ENCODE measurements around the gene SDK2.

SDK2 gene

DNA sequence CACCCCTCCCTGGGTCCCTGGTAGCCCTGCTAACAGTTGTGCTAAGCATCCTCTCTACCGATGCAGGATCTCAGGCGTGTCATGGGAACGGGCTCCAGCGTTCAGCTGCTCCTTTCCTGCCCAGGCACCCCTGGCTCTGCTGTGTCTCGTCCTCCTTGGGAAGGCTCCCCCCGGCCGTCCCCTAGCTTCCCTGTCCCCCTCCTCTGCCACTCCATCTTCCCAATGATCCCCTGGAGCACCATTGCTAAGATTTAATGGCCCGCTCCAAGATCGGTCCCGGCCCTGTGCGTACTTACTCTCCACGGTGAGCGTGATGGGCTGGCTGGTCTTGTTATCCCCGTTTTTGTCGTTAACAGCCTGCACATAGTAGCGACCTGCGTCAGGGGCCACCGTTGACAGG lies 196.9 kb downstream of the SDK2 start:
- CTCF ChIA-PET: no interaction called here
- no peak for TF ChIP-seq ZNF837 (tag by site-specific recombination; IDR thresholded peaks at IDR 0.05)
- TF ChIP-seq, protein P1, sequence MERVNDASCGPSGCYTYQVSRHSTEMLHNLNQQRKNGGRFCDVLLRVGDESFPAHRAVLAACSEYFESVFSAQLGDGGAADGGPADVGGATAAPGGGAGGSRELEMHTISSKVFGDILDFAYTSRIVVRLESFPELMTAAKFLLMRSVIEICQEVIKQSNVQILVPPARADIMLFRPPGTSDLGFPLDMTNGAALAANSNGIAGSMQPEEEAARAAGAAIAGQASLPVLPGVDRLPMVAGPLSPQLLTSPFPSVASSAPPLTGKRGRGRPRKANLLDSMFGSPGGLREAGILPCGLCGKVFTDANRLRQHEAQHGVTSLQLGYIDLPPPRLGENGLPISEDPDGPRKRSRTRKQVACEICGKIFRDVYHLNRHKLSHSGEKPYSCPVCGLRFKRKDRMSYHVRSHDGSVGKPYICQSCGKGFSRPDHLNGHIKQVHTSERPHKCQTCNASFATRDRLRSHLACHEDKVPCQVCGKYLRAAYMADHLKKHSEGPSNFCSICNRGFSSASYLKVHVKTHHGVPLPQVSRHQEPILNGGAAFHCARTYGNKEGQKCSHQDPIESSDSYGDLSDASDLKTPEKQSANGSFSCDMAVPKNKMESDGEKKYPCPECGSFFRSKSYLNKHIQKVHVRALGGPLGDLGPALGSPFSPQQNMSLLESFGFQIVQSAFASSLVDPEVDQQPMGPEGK (tag by site-specific recombination; IDR thresholded peaks at IDR 0.05): no peak
- no peak for TF ChIP-seq ZNF433 (tag by site-specific recombination; IDR thresholded peaks at IDR 0.05; ENCODE audit: low read depth)
- no peak for TF ChIP-seq ZFP41 (tag by site-specific recombination; IDR thresholded peaks at IDR 0.05; ENCODE audit: borderline replicate concordance)
- no peak for TF ChIP-seq ZNF394 (tag by site-specific recombination; IDR thresholded peaks at IDR 0.05; ENCODE audit: borderline replicate concordance)
- no peak for TF ChIP-seq SALL2 (tag by site-specific recombination; IDR thresholded peaks at IDR 0.05; ENCODE audit: borderline replicate concordance)
- TF ChIP-seq, protein P2, sequence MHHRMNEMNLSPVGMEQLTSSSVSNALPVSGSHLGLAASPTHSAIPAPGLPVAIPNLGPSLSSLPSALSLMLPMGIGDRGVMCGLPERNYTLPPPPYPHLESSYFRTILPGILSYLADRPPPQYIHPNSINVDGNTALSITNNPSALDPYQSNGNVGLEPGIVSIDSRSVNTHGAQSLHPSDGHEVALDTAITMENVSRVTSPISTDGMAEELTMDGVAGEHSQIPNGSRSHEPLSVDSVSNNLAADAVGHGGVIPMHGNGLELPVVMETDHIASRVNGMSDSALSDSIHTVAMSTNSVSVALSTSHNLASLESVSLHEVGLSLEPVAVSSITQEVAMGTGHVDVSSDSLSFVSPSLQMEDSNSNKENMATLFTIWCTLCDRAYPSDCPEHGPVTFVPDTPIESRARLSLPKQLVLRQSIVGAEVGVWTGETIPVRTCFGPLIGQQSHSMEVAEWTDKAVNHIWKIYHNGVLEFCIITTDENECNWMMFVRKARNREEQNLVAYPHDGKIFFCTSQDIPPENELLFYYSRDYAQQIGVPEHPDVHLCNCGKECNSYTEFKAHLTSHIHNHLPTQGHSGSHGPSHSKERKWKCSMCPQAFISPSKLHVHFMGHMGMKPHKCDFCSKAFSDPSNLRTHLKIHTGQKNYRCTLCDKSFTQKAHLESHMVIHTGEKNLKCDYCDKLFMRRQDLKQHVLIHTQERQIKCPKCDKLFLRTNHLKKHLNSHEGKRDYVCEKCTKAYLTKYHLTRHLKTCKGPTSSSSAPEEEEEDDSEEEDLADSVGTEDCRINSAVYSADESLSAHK (tag by site-specific recombination; IDR thresholded peaks at IDR 0.05): no peak
- no peak for TF ChIP-seq ZNF146 (tag by site-specific recombination; IDR thresholded peaks at IDR 0.05)
- TF ChIP-seq TCF7L2 (IDR thresholded peaks at IDR 0.05; ENCODE audit: borderline replicate concordance, low read depth, low read length): no peak
- no peak for TF ChIP-seq ZNF423 (tag by site-specific recombination; IDR thresholded peaks at IDR 0.05)
- TF ChIP-seq ZNF843 (tag by site-specific recombination; IDR thresholded peaks at IDR 0.05): no peak
- no peak for TF ChIP-seq ZBTB21 (tag by site-specific recombination; IDR thresholded peaks at IDR 0.05)
- no peak for TF ChIP-seq ZNF391 (tag by site-specific recombination; IDR thresholded peaks at IDR 0.05; ENCODE audit: borderline replicate concordance, low read depth)
- no peak for TF ChIP-seq ZNF596 (tag by site-specific recombination; IDR thresholded peaks at IDR 0.05)
- no peak for TF ChIP-seq SCRT2 (tag by site-specific recombination; IDR thresholded peaks at IDR 0.05)
- no peak overlapping the region for H3K4me3 ChIP-seq (ENCODE audit: low read depth, low read length)
- H3K9me3 ChIP-seq (ENCODE audit: control insufficient read depth, insufficient read depth, low read depth, low read length): no peaks in the 10 kb centered on the region
- no peak overlapping the region for H3K27ac ChIP-seq (ENCODE audit: extremely low read depth, low read depth, low read length)
- no peaks in the 10 kb centered on the region for H3K4me1 ChIP-seq (ENCODE audit: control insufficient read depth, insufficient read depth, low read length)
- POLR2A ChIA-PET: no interaction called here
- no peaks in the 10 kb centered on the region for H3K36me3 ChIP-seq (ENCODE audit: control insufficient read depth in 2 of 2, insufficient read depth in 1 of 2, low read length in 2 of 2)

DNA sequence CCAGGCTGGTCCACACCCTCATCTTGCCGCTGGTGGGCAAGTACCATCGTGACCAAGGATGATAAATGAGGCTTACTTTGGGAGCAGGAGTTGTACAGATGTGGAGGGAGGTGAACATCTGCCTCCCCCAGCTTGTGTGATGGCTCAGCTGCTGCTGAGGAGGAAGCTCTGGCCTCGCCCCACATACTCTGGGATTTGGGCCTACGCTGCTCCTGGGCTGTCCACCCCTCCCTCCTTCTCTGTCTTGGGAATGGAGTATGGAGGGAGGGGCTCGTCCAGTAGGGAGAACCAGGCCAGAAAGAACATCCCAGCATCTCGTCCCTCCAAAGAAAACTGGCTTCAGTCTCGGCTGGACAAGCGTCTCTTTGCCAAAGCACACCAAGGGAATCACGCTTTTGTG lies 197.6 kb downstream of the SDK2 start:
- no peaks in the 10 kb centered on the region for H3K36me3 ChIP-seq (ENCODE audit: control insufficient read depth in 2 of 2, insufficient read depth in 1 of 2, low read length in 2 of 2)
- H3K4me1 ChIP-seq (ENCODE audit: control insufficient read depth, insufficient read depth, low read length): no peaks in the 10 kb centered on the region
- no peak overlapping the region for H3K27ac ChIP-seq (ENCODE audit: extremely low read depth, low read depth, low read length)
- CTCF ChIA-PET: no interaction called here
- POLR2A ChIA-PET: no interaction called here
- no peaks in the 10 kb centered on the region for H3K9me3 ChIP-seq (ENCODE audit: control insufficient read depth, insufficient read depth, low read depth, low read length)
- no peak overlapping the region for H3K4me3 ChIP-seq (ENCODE audit: low read depth, low read length)
- TF ChIP-seq ZNF585B (tag by site-specific recombination; IDR thresholded peaks at IDR 0.05): no peak
- TF ChIP-seq ZNF600 (tag by site-specific recombination; IDR thresholded peaks at IDR 0.05): no peak
- TF ChIP-seq, protein P3, sequence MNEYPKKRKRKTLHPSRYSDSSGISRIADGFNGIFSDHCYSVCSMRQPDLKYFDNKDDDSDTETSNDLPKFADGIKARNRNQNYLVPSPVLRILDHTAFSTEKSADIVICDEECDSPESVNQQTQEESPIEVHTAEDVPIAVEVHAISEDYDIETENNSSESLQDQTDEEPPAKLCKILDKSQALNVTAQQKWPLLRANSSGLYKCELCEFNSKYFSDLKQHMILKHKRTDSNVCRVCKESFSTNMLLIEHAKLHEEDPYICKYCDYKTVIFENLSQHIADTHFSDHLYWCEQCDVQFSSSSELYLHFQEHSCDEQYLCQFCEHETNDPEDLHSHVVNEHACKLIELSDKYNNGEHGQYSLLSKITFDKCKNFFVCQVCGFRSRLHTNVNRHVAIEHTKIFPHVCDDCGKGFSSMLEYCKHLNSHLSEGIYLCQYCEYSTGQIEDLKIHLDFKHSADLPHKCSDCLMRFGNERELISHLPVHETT (tag by site-specific recombination; IDR thresholded peaks at IDR 0.05): no peak
- no peak for TF ChIP-seq ZNF837 (tag by site-specific recombination; IDR thresholded peaks at IDR 0.05)
- no peak for TF ChIP-seq ZNF10 (tag by site-specific recombination; IDR thresholded peaks at IDR 0.05)
- no peak for TF ChIP-seq ZNF626 (tag by site-specific recombination; IDR thresholded peaks at IDR 0.05)
- TF ChIP-seq ZNF777 (tag by site-specific recombination; IDR thresholded peaks at IDR 0.05; ENCODE audit: borderline replicate concordance): no peak
- no peak for TF ChIP-seq ZNF747 (tag by site-specific recombination; IDR thresholded peaks at IDR 0.05)
- no peak for TF ChIP-seq OSR2 (tag by site-specific recombination; IDR thresholded peaks at IDR 0.05)
- TF ChIP-seq, protein P4, sequence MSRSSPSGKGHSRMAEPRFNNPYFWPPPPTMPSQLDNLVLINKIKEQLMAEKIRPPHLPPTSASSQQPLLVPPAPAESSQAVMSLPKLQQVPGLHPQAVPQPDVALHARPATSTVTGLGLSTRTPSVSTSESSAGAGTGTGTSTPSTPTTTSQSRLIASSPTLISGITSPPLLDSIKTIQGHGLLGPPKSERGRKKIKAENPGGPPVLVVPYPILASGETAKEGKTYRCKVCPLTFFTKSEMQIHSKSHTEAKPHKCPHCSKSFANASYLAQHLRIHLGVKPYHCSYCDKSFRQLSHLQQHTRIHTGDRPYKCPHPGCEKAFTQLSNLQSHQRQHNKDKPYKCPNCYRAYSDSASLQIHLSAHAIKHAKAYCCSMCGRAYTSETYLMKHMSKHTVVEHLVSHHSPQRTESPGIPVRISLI (tag by site-specific recombination; IDR thresholded peaks at IDR 0.05): no peak
- TF ChIP-seq, protein P5, sequence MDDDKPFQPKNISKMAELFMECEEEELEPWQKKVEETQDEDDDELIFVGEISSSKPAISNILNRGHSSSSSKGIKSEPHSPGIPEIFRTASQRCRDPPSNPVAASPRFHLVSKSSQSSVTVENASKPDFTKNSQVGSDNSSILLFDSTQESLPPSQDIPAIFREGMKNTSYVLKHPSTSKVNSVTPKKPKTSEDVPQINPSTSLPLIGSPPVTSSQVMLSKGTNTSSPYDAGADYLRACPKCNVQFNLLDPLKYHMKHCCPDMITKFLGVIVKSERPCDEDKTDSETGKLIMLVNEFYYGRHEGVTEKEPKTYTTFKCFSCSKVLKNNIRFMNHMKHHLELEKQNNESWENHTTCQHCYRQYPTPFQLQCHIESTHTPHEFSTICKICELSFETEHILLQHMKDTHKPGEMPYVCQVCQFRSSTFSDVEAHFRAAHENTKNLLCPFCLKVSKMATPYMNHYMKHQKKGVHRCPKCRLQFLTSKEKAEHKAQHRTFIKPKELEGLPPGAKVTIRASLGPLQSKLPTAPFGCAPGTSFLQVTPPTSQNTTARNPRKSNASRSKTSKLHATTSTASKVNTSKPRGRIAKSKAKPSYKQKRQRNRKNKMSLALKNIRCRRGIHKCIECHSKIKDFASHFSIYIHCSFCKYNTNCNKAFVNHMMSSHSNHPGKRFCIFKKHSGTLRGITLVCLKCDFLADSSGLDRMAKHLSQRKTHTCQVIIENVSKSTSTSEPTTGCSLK (tag by site-specific recombination; IDR thresholded peaks at IDR 0.05): no peak
- TF ChIP-seq, protein P6, sequence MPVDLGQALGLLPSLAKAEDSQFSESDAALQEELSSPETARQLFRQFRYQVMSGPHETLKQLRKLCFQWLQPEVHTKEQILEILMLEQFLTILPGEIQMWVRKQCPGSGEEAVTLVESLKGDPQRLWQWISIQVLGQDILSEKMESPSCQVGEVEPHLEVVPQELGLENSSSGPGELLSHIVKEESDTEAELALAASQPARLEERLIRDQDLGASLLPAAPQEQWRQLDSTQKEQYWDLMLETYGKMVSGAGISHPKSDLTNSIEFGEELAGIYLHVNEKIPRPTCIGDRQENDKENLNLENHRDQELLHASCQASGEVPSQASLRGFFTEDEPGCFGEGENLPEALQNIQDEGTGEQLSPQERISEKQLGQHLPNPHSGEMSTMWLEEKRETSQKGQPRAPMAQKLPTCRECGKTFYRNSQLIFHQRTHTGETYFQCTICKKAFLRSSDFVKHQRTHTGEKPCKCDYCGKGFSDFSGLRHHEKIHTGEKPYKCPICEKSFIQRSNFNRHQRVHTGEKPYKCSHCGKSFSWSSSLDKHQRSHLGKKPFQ (tag by site-specific recombination; IDR thresholded peaks at IDR 0.05): no peak
